Endothelial cell of hepatic sinusoid (primary cell): Measurements from ENCODE around the gene PTCD2.

ENCODE experiments used
- in situ Hi-C: cut with HindIII; loops from 2 replicates; pipeline ENCODE4 v1.10.0; 2017; ENCODE audit warnings: low sequenced_read_pairs

The PTCD2 gene

DNA sequence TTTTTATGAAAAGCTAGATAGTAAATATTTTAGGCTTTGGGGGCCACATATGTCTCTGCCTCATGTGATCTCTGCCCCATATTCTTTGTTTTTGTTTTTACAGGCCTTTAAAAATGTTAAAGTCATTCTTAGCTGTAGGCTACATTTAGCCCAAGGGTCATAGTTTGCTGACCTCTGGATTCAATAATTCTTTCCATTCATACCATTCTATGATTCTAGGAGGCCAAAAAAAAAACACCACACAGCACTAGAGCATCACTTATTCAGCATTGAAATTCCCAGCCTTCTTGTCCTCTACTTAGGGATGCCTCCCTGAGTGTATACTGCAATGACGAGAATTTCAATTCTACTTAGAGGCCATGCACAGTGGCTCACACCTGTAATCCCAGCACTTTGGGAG lies 17.0 kb downstream of the PTCD2 start:
- in situ Hi-C loops = no loop called here

DNA sequence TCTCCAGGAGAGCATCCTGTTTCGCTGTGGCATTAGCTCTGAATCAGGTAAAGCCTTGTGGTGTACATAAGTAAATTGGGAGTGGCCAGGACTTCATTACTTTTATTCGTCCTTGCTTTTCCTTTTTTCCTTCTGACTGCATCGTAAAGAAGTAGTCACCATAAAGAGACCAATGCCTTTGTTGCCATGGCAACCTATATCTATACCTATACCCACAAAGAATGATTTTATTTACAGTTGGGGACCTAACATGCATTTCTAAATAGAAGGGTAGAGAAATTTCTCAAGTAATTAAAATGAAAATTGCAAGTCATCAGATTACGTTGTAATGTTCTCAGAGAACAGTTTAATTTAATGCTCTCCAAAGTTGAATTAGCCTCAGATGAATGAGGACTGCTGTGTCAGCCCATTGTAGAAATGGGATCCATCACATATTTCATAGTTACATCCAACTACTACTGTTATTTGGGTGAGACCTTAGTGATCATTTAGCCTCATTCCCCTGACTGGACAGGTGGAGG lies 18.6 kb downstream of the PTCD2 start:
- in situ Hi-C loops = no loop called here

DNA sequence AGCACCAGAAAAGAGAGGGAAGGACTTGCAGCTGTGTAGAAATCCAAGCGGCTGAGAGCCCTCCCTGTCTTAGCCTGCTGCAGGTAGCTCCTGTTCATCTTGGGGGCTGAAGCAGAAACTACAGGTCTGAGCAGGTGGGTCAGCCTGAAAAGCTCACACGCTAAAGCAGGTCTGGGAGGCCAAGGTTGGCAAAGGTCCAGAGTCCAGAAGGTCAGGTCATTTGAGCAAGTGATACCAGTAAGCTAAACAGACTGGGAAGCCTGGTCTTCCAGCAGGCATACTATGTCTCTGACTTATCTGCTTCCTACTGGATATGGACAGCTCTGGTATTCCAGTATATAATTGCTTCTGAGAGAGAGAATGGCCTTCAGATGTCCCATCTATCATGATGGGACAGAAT lies 26.2 kb downstream of the PTCD2 start:
- in situ Hi-C loops = no loop called here

DNA sequence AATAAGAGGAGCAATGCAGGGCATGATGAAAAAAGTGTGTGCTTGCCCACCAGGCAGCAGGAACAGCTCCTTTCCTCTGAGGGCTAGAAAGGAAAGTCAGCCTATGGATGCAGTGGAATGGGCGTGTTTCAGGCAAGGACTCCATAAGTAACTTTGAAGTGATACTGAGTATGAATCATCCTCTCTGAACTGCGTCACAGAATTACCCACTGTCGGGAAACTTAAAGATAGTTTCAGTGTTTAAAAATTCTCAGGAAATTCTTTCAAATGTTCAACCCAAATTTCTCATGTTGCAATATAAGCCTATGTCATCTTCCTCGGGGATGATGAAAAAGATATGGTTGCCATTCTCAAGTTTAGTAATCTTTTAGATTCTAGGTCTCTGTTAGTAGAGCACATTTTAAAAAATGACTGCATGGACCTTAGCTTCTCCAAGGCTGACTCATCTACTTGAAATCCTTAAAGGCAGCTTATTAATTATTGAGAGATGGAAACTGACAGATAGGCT lies 27.7 kb downstream of the PTCD2 start:
- in situ Hi-C loops = no loop called here

DNA sequence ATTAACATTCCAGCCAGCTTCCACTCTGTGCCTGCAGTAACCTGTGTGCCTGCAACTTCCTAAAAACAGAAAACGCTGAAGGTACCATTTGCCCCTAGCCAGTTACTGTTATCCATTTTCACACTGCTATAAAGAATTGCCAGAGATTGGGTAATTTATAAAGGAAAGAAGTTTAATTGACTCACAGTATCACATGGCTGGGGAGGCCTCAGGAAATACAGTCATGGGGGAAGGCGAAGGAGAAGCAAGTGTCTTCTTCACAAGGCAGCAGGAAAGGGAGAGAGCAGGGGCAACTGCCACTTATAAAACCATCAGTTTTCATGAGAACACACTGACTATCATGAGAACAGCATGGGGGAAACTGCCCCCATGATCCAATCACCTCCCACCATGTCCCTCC lies 31.2 kb downstream of the PTCD2 start:
- in situ Hi-C loops = loop anchor here (25.0 kb wide), 1 partner anchor 486 kb away; no protein-coding TSS in a partner anchor

DNA sequence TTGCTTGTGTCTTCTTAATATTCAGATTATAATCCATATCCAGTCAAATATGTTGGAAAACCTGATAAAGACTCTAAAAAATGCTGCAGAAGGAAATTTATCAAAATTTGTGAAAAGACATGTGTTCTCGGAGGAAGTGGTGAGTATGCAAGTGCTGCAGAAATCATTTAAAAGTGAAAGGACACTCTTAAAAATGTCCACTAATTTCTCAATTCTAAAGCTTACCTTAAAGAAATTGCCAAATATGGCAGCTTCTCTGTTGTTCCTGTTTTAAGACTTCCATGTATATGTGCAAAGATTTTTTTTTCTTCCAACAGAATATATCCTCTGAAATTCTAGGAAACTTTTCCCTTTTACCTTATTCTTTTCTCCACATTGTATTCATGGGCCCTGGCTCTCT lies 32.4 kb downstream of the PTCD2 start:
- in situ Hi-C loops = loop anchor here (25.0 kb wide), 1 partner anchor 485 kb away; no protein-coding TSS in a partner anchor

DNA sequence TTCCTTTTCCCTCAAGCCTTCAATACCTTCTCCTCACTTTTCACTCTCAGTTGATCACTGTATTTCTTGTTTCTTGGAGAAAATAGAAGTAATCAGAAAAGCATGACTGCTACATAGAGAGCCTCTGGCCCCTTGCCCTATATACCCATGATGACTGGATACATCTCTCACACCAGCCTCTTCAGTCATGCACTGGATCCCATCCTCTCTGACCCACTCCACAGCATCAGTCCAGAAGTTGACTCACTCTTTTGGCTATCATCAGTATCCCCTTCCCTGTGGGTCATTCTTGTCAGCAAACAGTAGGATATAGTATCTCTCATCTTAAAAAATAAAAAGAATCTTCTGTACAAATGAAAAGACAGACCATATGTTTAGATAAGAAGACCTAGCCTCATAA lies 32.9 kb downstream of the PTCD2 start:
- in situ Hi-C loops = loop anchor here (25.0 kb wide), 1 partner anchor 484 kb away; no protein-coding TSS in a partner anchor

DNA sequence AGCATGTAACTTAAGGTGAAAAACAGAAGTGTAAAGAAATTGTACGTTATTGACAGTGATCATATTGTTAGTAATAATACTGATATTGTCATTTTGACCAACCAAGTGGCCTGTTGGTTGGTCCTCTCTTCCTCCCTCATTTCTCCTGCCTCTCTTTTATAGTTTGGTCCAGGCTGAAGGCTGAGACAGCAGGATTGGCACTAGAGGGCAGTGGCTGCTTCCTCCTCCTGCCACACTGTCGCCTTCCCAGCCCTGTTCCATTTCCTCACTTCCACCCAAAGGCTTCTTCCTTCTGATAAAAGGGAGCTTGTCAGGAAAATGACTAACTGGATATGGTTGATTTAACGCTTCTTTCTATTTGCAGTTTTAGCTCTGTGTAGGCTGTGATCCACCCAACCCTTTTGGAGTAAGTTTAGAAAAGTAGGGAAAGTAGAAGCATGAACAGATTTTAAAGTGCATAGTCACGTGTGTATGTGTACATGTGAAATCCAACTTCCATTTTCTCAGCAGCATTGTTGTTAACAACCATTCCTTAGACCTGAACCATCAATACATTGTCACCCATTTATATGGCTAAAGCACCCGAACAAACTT lies 35.6 kb downstream of the PTCD2 start:
- in situ Hi-C loops = loop anchor here (5.0 to 25.0 kb wide), 2 partner anchors 46 to 481 kb away; no protein-coding TSS in a partner anchor

DNA sequence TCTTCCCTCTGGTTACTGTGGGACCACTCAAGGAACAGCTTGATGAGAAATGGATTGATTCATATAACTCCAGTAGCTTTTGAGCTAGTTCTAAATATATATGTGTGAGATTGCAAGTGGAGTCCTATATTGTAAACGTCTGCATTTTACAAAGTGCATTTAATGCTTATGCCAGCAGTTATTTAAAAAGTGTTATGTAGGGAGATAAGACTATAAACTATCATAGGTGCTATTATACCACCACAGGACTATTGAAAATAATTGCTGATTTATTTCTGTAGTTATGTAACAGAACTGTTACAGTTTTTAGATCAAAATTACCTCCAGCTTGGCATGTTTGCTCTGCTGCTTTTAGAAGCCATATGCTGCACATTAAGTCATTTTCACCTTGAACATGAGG lies 36.2 kb downstream of the PTCD2 start:
- in situ Hi-C loops = loop anchor here (5.0 to 25.0 kb wide), 2 partner anchors 46 to 481 kb away; no protein-coding TSS in a partner anchor

DNA sequence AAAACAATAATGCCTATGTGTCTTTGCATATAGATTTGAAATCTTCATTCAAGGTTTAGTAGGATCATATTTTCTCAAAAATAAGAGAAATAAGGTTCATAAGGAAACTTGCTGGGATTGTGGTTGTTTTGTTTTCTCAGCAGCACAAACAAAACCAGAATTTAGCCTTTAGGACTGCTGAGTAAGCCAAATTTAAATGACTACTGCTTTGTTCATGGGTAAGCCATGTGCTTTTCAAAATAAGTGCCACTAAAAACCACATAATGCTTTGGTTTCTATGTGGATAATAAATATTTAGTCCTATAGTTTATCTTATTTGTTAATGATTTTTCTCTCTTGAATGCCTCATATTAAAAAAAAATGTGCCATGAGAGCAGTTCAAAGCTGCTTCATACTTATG lies 38.8 kb downstream of the PTCD2 start:
- in situ Hi-C loops = loop anchor here (5.0 to 25.0 kb wide), 2 partner anchors 43 to 478 kb away; no protein-coding TSS in a partner anchor

DNA sequence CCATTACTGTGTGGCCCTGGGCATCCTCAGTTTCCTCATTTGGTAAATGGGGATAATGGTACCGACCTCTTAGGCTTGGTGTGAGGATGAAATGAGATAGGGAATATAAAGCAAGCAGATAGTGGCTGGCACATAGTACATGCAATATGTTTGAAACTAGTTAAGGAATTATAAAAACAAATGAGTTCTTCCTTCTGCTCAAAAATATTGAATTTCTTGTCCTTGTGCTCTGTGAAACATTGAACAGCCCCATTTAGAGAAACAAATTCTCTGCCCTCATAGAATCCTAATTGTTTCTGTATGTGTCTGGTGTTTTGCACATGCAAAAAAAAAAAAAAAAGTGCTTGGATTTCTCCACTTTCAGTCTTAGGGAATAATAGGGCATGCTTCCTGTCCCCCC lies 39.7 kb downstream of the PTCD2 start:
- in situ Hi-C loops = loop anchor here (5.0 to 25.0 kb wide), 2 partner anchors 42 to 477 kb away; no protein-coding TSS in a partner anchor

DNA sequence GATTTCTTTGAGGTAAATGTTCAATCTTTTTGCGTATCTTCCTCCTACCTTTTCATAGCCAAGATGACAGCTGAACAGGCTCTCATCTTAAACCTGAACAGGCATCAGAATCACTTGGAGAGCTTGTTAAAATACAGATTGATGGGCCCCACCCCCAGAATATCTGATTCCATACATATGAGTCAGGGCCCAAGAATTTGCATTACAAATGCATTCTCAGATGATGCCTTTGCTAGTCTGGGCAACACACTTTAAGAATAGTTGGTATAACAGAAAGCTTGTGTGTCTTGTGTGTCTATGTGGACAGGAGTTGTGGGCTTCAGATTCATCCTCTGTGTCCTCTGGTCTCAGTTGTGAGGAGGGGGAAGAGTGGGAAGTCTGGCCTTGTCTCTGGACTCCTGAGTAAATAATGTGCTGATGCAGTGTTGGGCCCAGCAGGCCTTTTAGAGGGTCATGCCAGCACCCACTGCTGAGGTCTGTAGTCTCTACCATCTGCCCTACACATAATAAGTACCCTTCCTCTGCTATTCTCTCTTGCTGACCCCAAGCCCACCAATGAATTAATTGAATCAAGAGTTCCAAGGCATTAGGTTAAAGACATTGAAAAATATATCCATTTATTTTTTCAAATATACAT lies 43.1 kb downstream of the PTCD2 start:
- in situ Hi-C loops = loop anchor here (25.0 kb wide), 1 partner anchor 474 kb away; no protein-coding TSS in a partner anchor

DNA sequence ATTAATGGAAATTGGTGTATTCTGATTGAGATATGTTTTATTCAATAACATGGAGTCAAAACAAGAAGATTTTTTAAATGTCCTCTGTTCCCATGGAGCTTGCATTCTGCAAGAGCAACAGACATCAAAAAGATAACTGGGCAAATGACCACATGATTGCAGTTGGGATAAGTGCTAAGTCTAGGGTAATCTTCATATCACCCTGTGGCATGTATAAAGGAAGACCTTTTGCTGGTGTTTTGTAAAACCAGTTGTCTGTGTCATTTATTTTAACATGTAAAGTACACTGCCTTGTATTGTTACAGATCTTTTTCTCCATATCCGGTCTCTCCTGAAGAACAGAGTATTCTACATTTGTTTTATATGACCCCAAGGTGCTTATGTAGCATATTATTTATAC lies 44.0 kb downstream of the PTCD2 start:
- in situ Hi-C loops = loop anchor here (25.0 kb wide), 1 partner anchor 473 kb away; no protein-coding TSS in a partner anchor

DNA sequence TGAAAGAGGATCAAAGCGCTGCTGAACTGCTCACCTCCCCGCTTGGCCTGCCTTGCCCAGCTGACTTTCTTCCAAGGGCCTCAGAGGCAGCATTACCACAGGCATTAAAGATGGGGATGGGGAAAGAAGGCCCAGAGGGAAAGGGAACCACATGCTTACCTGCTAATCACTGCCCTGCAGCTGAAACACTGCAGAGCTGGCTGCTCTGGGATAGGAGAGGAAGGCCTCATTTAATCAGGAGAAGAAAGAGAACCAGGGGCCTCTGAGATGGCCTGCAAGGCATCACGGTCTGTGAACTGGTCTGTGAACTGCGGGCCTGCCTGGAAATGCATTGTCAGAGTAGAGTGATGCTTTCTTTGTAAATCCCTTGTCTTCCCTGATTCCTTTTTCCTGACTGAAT lies 44.8 kb downstream of the PTCD2 start:
- in situ Hi-C loops = loop anchor here (25.0 kb wide), 1 partner anchor 472 kb away; no protein-coding TSS in a partner anchor

DNA sequence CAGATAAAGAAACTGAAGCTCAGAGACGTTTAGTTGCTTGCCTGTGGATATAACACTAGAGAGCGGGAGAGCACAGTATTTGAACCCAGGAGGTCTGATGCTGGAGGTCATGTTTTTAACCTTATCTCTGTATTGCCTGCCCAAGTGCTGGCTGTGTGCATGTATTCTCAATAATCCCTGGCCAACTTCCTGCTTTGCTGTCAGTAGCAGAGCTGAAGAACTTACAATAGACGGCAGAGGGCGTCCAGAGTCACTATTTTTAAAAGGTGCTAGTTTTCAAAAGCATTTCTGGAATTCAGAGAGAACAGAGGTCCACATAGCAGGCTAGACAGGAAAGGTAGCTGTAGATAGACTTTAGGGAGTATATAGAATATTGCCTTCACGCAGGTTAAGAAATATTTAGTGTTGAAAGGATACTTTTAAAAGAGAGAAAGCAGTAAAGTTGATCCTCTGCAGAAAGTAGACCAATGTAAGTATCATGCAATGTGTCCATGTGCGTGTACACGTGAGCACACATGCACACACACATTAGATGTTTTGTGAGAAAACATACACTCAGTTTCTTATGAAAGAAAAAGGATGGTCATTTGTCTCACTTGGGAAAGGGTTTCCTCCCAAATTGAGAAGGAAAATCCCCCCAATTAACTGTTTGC lies 46.3 kb downstream of the PTCD2 start:
- in situ Hi-C loops = loop anchor here (25.0 kb wide), 1 partner anchor 471 kb away; no protein-coding TSS in a partner anchor

DNA sequence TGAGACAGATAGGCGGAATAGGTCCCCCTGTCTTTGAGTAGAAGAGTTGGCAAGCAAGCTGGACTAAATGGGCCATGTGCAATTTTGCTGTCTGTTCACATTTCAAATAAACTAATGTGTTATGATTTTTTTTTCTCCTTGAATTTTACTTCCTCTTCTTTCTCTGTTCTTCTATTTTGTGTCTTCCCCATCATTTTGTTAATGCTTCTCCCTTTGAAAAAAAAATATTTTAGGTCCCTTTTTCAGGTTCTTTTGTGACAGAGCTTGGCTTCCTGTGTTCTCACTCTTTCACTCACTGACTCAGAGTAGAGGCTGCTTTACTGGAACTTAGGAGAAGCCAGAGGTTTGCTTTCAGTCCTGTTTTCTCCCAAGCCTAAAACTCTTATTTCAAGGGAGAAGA lies 48.1 kb downstream of the PTCD2 start:
- in situ Hi-C loops = loop anchor here (25.0 kb wide), 1 partner anchor 469 kb away; no protein-coding TSS in a partner anchor

DNA sequence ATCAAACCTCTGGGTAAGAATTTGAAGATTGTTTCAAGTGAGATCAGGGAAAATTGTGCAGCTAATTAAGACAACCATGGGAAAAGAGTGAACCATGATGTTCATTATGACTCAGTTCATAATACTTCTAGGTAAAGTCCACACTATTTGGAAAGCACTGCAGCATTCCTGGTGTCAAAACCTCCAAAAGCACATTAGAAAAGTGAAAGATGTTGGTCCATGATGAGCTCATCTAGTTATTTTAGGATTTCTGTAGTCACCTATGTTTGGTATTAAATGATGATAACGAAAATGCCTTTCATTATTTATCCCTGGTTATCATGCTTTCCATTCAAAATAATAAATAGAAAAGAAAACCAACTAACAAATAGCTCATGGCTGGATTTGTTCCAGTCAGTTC lies 49.1 kb downstream of the PTCD2 start:
- in situ Hi-C loops = loop anchor here (25.0 kb wide), 1 partner anchor 468 kb away; no protein-coding TSS in a partner anchor

DNA sequence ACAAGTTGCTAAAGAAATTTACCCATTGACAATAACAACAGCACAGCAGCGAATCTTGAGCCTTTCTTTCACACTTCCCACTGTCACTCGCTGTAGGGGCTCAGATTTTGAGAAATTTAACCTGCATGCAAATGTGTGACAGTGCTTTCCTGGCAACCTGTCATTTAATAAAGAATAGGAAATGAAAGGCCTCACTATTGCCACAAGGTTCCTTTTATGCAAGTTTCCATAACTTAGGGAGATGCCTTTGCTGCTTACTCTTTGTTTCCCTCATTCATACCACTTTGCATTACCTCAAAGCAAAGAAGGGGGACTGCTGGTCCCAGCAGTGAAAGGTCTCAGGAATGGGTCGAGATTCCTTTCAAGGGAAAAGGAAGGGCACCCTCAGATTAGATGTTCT lies 49.5 kb downstream of the PTCD2 start:
- in situ Hi-C loops = loop anchor here (25.0 kb wide), 1 partner anchor 468 kb away; no protein-coding TSS in a partner anchor

DNA sequence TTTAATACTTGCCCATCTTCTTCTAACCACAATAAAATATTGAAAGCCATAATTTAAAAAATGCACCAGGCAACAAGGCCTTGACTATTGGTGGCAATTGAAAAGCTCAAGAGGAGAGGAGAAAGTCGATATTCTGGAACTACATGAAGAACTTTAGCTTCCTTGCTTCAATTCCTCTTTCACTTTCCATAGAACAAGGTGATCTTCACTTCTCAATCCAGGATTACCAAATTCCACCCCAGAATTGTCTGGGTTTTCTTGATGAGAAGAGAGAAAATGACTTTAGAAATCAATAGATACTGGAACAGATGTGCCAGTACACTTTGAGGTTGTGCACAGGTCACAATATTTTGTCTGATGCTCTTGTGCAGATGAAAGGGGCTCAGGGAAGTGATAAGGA lies 52.2 kb downstream of the PTCD2 start:
- in situ Hi-C loops = loop anchor here (25.0 kb wide), 1 partner anchor 465 kb away; no protein-coding TSS in a partner anchor

DNA sequence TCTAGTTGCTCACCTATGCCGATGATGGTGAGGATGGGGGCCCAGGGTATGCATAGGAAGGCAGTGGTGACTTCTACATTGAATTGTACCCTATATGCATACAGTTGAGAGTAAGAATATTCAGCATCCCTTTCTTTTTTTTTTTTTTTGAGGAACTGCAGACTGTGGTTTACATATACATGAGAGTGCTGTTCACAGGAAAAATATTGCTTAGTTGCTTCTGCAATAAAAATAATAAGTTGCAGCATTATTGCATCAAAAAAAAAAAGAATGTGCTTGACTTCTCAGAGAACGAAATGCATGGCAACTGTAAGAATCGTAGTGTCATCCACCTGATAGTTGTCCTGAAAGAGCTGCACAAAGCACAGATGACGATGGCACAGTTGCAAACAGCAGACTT lies 52.8 kb downstream of the PTCD2 start:
- in situ Hi-C loops = loop anchor here (25.0 kb wide), 1 partner anchor 464 kb away; no protein-coding TSS in a partner anchor

DNA sequence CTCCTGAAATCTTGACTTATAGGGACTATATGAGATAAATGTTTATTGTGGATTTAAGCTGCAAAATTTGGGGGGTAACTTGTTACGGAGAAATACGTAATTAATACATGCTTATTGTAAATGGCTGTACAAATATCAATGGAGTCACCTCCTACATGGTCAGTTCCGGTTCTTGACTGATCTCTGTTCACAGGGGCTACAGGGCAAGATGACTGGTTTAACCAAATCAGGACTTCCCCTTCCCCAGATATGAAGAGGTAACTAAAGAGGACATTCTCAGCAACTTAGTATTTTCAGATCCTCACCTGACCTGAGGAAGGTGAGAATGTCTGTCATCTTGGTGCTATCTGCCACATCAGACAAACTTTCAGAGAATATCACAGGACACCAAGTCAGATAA lies 54.7 kb downstream of the PTCD2 start:
- in situ Hi-C loops = loop anchor here (25.0 kb wide), 1 partner anchor 462 kb away; no protein-coding TSS in a partner anchor
